VCaP (cell line): ENCODE results near the gene KRT81.

Experiments
- H3K27ac ChIP-seq: fragments of 450-650 bp; 2 replicates; pipeline ENCODE4 v1.5.1; 2017
- CTCF ChIP-seq: fragments of 450-650 bp; conservative IDR thresholded peaks from 2 replicates; pipeline ENCODE4 v1.5.1; 2017; ENCODE audit warnings: mild to moderate bottlenecking, moderate library complexity

KRT81 gene

DNA sequence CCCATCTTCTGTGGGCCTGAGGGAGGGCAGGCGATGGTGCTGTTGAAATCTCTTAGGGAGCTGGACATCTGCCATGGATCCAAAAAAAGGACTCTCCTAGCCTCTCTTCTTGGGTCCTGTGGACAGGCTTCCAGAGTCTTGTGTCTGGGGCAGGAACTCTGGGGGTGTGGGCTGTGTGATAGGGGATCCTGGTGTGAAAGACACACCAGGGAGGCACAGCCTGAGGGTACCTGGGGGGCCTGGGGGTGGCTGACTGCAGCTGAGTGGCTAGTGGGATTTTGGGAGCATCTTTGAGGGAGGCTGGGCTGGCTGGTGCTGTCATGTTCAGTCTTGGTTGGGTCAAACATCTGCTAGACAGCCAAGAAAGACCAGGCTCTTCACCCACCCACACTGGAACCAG is 31.7 kb upstream of the KRT81 start:
- no peak for TF ChIP-seq CTCF
- H3K27ac ChIP-seq: no peak overlapping the region

GRCh38 chr12:52322069-52322468 is 30.7 kb upstream of the KRT81 start:
- no peak overlapping the region for H3K27ac ChIP-seq

DNA sequence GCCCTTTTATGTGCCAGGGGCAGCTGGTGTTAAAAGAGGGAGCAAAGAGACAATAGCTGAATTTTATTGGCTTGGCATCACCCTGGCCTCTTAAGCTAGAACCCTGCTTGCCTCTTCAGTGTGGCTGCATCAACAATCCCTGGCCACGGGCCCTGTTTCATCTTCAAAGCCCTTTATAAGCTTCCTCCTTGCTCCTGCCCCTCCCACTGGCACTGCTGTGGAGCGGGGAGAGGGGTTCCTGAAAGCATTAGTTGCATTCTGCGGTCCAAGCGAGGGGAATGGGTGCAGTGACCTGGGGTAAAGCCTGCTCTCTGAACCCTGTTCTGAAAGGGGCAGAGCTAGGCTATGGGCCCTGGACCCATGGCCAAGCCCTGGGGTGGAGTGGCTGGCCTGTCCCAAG is 30.1 kb upstream of the KRT81 start:
- H3K27ac ChIP-seq: no peak overlapping the region
- no peak for TF ChIP-seq CTCF

More at GRCh38 chr12:52322069-52322468, 30.7 kb upstream of the KRT81 start:
- TF ChIP-seq CTCF: no peak

DNA sequence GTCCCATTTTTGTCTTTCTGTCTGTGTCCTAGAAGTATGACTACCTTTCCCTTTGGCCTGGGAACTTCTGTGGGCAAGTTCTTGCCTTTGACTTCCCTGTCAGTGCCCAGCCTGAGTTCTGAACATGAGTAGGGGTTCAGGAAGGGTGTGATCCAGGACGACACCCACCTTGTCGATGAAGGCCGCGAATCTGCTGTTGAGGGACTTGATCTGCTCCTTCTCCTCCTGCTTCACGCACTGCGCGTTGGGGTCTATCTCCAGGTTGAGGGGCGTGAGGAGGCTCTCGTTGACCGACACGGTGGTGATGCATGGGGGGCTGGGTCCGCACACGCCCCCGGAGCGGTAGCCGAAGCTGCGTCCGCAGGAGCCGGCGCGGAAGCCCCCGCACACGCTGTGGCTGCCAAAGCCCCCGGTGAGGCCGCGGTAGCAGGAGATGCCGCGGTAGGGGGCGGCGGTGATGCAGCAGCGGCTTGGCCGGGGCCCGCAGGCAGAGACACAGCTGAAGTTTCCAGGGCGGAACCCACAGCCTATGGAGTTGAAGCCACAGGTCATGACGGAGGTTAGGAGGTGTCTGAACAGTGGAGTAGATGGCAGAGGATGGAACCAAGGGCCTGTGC is 29.6 kb upstream of the KRT81 start, which contains the start of gene KRT83:
Gene KRT83 (minus strand): TSS at position 615 of the 617 bp plus-strand sequence. CDS start 63 bp downstream, at position 552.
- no peak within 1 kb of the TSS for H3K27ac ChIP-seq
- no peak for TF ChIP-seq CTCF

- peak; percentile 58; the same call in 1 of the 2 replicates for TF ChIP-seq CTCF
- H3K27ac ChIP-seq: no peak overlapping the region
Observed at GRCh38 chr12:52319097-52319496, 27.8 kb upstream of the KRT81 start.

DNA sequence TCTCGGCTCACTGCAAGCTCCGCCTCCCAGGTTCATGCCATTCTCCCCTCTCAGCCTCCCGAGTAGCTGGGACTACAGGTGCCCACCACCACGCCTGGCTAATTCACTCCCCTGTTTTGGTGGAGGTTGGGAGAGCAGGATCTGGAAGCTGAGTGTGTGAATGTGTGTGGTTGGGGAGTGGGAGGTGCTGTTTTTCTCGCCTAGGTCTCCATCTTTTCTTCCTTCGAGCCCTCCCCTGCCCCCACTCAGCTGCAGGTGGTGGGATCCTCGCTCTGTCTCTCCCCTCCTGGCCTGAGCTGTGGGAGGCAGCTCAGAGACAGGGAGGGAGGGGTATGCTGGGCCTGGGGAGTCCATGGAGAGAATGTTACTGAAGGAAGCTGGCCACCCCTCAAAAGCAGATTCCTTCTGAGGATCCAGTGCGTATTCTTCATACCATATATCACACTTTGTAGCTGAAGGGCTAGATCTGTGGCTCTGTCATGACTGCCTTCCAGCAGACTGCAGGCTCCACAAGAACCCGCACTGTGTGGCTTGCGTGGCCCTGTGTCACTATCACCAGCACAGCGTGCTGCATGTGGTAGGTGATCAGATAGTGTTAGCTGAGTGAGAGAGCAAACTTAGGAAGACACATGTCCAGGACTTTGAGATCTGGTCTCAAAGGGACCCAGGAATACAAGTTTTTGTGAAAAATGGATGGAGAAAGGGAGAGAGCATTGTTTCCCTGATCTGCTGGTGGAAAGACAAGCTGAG is 27.1 kb upstream of the KRT81 start:
- TF ChIP-seq CTCF: no peak
- no peak overlapping the region for H3K27ac ChIP-seq

- H3K27ac ChIP-seq: no peak overlapping the region
- TF ChIP-seq CTCF: no peak
Observed at GRCh38 chr12:52317468-52318052, 26.2 kb upstream of the KRT81 start.
